Fibroblast of the aortic adventitia (primary cell): ENCODE data around the gene HSD11B2. TPM values are rescaled to one million over a fixed set of nuclear protein-coding genes. Genes with fewer than 3 reads are reported as not detected.
"Not testable (repeated sequence)": the region's sequence is repeated elsewhere in the genome, so short reads cannot be mapped to it uniquely, and the experiment has no call there.

Source experiments
- DNase-seq: peaks from one replicate; pipeline ENCODE4 v3.0.0-alpha.2; 2010; ENCODE audit warnings: low read depth
- H3K4me3 ChIP-seq: 2 replicates; pipeline ENCODE4 v1.5.1; 2011; ENCODE audit warnings: low read depth, mild to moderate bottlenecking, control low read depth, low read length, moderate library complexity
- CTCF ChIP-seq: IDR thresholded peaks from 2 replicates; pipeline ENCODE4 v1.5.1; 2011; ENCODE audit warnings: mild to moderate bottlenecking, low read length, control low read depth, inconsistent platforms; ENCODE audit not compliant: insufficient read depth
- total RNA-seq: library from RNA; depleted of rRNA; stranded (reverse); fragments of >200 nt; gene quantifications from 2 replicates; pipeline ENCODE4 v1.2.3, GENCODE V29; 2012; ENCODE audit warnings: low replicate concordance

Gene HSD11B2
- total RNA-seq, 1 donor: not detected

- no peak overlapping the region for H3K4me3 ChIP-seq
- DNase-seq: no peak
- no peak for TF ChIP-seq CTCF
Observed at GRCh38 chr16:67411339-67411738, 19.6 kb upstream of the HSD11B2 start.

GRCh38 chr16:67412294-67412693 lies 18.6 kb upstream of the HSD11B2 start:
- TF ChIP-seq CTCF: no peak
- H3K4me3 ChIP-seq: no peak overlapping the region
- DNase-seq: no peak

- no peak for DNase-seq
- no peak for TF ChIP-seq CTCF
- H3K4me3 ChIP-seq: no peak overlapping the region
Observed at GRCh38 chr16:67413978-67414911, 16.7 kb upstream of the HSD11B2 start.

GRCh38 chr16:67415421-67415820 lies 15.5 kb upstream of the HSD11B2 start:
- DNase-seq: not testable (repeated sequence)
- H3K4me3 ChIP-seq: peak overlapping the region; percentile 76

GRCh38 chr16:67415872-67416793 lies 14.8 kb upstream of the HSD11B2 start, which contains the start of gene ZDHHC1:
ZDHHC1 (minus strand) TSS chr16:67416477; CDS start chr16:67407775, 8,702 bp downstream.
- TF ChIP-seq CTCF: peak; percentile 16
- DNase-seq: peak; percentile 60
- peak within 1 kb of the TSS; percentile 76 for H3K4me3 ChIP-seq

GRCh38 chr16:67417333-67418061 lies 13.4 kb upstream of the HSD11B2 start:
- TF ChIP-seq CTCF: no peak
- no peak overlapping the region for H3K4me3 ChIP-seq
- no peak for DNase-seq
